Measurements from ENCODE around the gene COL4A2. TPM values are rescaled to one million over a fixed set of nuclear protein-coding genes. Genes with fewer than 3 reads are reported as not detected.

Gene COL4A2
- total RNA-seq, 6 experiments from 2014 or later = 8.4 to 65.8 (median 42.5) TPM

DNA sequence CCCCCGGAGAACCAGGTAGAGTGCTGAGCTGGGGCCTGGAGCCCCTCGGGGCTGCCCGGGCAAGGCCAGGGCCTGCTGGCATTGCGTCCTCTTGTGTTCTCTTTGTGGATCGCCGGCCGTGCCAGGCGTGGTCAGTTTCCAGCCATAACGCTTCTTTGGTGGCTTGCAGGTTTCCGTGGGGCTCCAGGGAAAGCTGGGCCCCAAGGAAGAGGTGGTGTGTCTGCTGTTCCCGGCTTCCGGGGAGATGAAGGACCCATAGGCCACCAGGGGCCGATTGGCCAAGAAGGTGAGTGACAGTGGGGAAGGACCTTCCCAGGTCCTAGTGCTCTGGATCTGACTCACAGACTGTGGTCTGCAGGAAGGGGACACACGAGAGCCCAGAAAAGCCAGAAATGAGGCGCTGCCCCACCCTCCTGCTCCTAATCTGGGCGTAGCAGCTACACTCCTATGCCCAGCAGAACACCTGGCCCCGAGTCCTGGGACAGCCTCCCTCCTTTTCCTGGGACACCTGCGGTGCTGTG is 197.0 kb downstream of the COL4A2 start:
- H3K9me3 ChIP-seq = no peaks in the 10 kb centered on the region
- DNase-seq (no peak), ATAC-seq (no peak)
- H3K36me3 ChIP-seq = no peaks in the 10 kb centered on the region
- WGBS (ENCODE audit: insufficient coverage, low coverage, low lambda C conversion rate, missing lambda C conversion rate) = 80% methylated on average over 1 of the region's 18 CpGs
- H3K27me3 ChIP-seq = no peaks in the 10 kb centered on the region
- TF ChIP-seq POLR2A (IDR thresholded peaks at IDR 0.05) = no peak
- TF ChIP-seq, protein P1, sequence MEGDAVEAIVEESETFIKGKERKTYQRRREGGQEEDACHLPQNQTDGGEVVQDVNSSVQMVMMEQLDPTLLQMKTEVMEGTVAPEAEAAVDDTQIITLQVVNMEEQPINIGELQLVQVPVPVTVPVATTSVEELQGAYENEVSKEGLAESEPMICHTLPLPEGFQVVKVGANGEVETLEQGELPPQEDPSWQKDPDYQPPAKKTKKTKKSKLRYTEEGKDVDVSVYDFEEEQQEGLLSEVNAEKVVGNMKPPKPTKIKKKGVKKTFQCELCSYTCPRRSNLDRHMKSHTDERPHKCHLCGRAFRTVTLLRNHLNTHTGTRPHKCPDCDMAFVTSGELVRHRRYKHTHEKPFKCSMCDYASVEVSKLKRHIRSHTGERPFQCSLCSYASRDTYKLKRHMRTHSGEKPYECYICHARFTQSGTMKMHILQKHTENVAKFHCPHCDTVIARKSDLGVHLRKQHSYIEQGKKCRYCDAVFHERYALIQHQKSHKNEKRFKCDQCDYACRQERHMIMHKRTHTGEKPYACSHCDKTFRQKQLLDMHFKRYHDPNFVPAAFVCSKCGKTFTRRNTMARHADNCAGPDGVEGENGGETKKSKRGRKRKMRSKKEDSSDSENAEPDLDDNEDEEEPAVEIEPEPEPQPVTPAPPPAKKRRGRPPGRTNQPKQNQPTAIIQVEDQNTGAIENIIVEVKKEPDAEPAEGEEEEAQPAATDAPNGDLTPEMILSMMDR (IDR thresholded peaks at IDR 0.05) = no peak
- no peak overlapping the region for H3K4me3 ChIP-seq
- H3K27ac ChIP-seq = no peak overlapping the region
- intact Hi-C loops (cut with DNase I) = loop anchor here in 1 of 2 donors (10.0 kb wide), 1 partner anchor 49 kb away; no protein-coding TSS in a partner anchor
- peaks cover 0 to 28% (median 12%) of the 10 kb centered on the region in 4 donors for H3K4me1 ChIP-seq

DNA sequence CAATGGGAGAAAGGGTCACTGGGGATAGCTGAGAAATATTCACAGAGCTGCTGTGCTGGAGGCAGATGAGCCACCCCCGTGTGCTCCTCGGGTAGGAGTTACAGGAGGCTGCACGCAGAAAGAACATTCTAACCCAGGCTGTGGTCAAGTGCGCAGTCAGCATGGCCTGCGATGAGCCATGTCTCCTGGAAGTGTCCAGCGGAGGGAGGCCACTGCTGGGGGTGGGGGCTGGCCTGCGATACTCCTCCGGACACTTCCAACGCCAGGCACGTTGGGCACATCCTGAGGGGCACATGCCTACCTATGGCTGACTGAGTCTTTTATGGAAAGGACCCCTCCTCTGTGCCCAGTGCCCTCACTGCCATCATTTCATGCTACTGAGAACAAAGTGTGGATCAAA is 198.5 kb downstream of the COL4A2 start:
- intact Hi-C loops (cut with DNase I) = loop anchor here in 1 of 2 donors (10.0 kb wide), 1 partner anchor 51 kb away; no protein-coding TSS in a partner anchor
- peaks cover 0 to 22% (median 12%) of the 10 kb centered on the region in 4 donors for H3K4me1 ChIP-seq
- no peaks in the 10 kb centered on the region for H3K36me3 ChIP-seq
- no peak overlapping the region for H3K27ac ChIP-seq
- ATAC-seq = no peak
- H3K4me3 ChIP-seq = no peak overlapping the region
- no CpG with 5 or more reads among the region's 10 CpGs for WGBS (ENCODE audit: insufficient coverage, low coverage, low lambda C conversion rate, missing lambda C conversion rate)
- H3K9me3 ChIP-seq = no peaks in the 10 kb centered on the region
- no peaks in the 10 kb centered on the region for H3K27me3 ChIP-seq
- DNase-seq = no peak
- no peak for TF ChIP-seq POLR2A (IDR thresholded peaks at IDR 0.05)
- TF ChIP-seq, protein P1 (IDR thresholded peaks at IDR 0.05) = no peak

DNA sequence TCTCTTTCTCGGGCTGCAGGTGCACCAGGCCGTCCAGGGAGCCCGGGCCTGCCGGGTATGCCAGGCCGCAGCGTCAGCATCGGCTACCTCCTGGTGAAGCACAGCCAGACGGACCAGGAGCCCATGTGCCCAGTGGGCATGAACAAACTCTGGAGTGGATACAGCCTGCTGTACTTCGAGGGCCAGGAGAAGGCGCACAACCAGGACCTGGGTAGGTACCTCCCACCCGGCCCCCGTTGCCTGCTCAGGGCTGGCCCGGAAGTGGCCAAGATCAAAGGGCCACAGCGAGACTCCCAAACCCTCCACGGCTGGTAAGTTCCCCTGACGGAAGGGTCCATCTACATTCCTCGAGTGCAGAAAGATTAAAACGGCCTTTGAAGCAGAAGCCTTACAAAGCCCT is 199.3 kb downstream of the COL4A2 start:
- H3K36me3 ChIP-seq = no peaks in the 10 kb centered on the region
- DNase-seq = no peak

DNA sequence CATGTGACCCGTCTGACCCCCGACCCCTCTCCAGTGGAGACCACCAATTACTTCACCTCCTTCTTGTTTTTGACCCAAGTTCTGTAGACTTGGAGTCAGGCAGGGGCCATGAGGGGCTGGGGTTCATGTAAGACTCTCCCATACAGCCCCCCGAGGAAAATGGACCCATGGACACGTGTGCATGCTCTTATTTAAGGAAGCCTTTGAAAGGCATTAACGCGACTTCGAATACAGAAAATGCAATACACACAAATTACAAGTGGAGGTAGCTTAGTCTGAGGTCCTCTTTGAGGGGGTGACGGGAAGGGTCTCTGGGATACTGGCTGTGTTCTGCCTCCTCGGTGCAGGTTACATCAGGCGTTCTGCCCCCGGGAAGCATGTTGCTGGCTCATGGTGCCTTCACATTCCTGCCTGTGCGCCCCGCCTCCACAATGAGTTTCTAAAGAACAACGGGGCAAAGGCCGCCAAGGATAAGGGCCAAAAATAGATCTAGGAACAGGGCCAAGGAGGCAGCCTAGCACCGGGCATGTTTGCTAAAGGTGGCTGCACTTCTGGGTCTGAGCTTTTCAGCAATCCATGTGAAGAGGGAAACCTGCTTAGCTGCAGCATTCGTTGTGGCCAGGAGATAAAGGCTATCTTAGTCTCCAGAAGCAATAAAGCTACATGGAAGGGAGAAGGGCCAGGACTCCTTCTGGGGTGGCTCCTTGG is 199.9 kb downstream of the COL4A2 start:
- ATAC-seq (peak; percentile 75 to 84 (median 80)), DNase-seq (peak; percentile 82 to 92 (median 87))
- H3K27me3 ChIP-seq = no peaks in the 10 kb centered on the region
- H3K36me3 ChIP-seq = no peaks in the 10 kb centered on the region
- H3K9me3 ChIP-seq = no peaks in the 10 kb centered on the region
- 24% methylated on average over 13 of the region's 17 CpGs for WGBS (ENCODE audit: insufficient coverage, low coverage, low lambda C conversion rate, missing lambda C conversion rate)
- TF ChIP-seq, protein P1 (IDR thresholded peaks at IDR 0.05) = no peak
- TF ChIP-seq POLR2A (IDR thresholded peaks at IDR 0.05) = no peak
- H3K4me3 ChIP-seq = peak overlapping the region in 1 of 3 donors; percentile 24
- peak overlapping the region; percentile 71 to 80 (median 79) for H3K27ac ChIP-seq
- peaks cover 0 to 21% (median 12%) of the 10 kb centered on the region in 4 donors for H3K4me1 ChIP-seq
- intact Hi-C loops (cut with DNase I) = loop anchor here in 1 of 2 donors (10.0 kb wide), 1 partner anchor 52 kb away; no protein-coding TSS in a partner anchor

More for the DNA sequence above, 199.3 kb downstream of the COL4A2 start:
- ATAC-seq = no peak
- intact Hi-C loops (cut with DNase I) = loop anchor here in 1 of 2 donors (10.0 kb wide), 1 partner anchor 52 kb away; no protein-coding TSS in a partner anchor
- H3K27ac ChIP-seq = peak overlapping the region in 2 of 3 donors; percentile 79 to 80
- no peaks in the 10 kb centered on the region for H3K9me3 ChIP-seq
- H3K27me3 ChIP-seq = no peaks in the 10 kb centered on the region
- H3K4me3 ChIP-seq = no peak overlapping the region
- 92% methylated on average over 5 of the region's 18 CpGs for WGBS (ENCODE audit: insufficient coverage, low coverage, low lambda C conversion rate, missing lambda C conversion rate)
- no peak for TF ChIP-seq POLR2A (IDR thresholded peaks at IDR 0.05)
- TF ChIP-seq, protein P1 (IDR thresholded peaks at IDR 0.05) = no peak
- H3K4me1 ChIP-seq = peaks cover 0 to 21% (median 12%) of the 10 kb centered on the region in 4 donors

All from right lobe of liver (tissue), 6 donors.